Measurements from ENCODE around the gene CD2BP2. TPM values are rescaled to one million over a fixed set of nuclear protein-coding genes. Genes with fewer than 3 reads are reported as not detected.
"Not testable (repeated sequence)": the region's sequence is repeated elsewhere in the genome, so short reads cannot be mapped to it uniquely, and the experiment has no call there.

Gene CD2BP2
- total RNA-seq, 1 donor from 2014 or later = 77.2 TPM

- H3K9me3 Mint-ChIP-seq (ENCODE audit: unreplicated experiment); DNase-seq (ENCODE audit: low spot score); H3K4me3 Mint-ChIP-seq (ENCODE audit: unreplicated experiment); H3K36me3 Mint-ChIP-seq (ENCODE audit: low read depth, unreplicated experiment); H3K4me1 Mint-ChIP-seq (ENCODE audit: unreplicated experiment); H3K27me3 Mint-ChIP-seq (ENCODE audit: unreplicated experiment); H3K27ac Mint-ChIP-seq (ENCODE audit: unreplicated experiment): not testable (repeated sequence)
These were observed 36.5 kb downstream of the CD2BP2 start for GRCh38 chr16:30318647-30319046.

GRCh38 chr16:30310937-30311336, 44.2 kb downstream of the CD2BP2 start:
- not testable (repeated sequence) for H3K36me3 Mint-ChIP-seq (ENCODE audit: low read depth, unreplicated experiment); H3K27me3 Mint-ChIP-seq (ENCODE audit: unreplicated experiment); H3K4me1 Mint-ChIP-seq (ENCODE audit: unreplicated experiment); H3K4me3 Mint-ChIP-seq (ENCODE audit: unreplicated experiment); H3K9me3 Mint-ChIP-seq (ENCODE audit: unreplicated experiment); H3K27ac Mint-ChIP-seq (ENCODE audit: unreplicated experiment); DNase-seq (ENCODE audit: low spot score)

DNA sequence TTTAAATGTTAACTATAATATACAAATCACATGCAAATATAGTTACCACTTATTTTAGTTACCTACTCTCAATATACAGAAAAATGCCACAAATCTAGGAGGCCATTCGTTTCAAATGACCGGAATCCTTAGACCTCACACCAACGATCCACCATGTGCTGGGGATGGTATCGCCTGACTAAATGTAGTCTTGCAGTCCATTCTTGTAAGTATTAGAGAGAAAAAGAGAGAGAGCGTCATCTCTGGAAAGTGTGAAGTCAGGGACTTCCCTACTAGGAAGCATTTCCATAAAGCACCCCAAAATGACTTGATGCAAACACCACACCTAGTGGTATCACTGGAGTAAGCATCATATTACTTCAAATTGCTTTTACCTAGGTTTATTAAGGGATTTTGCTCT, 45.9 kb downstream of the CD2BP2 start:
- H3K27me3 Mint-ChIP-seq (ENCODE audit: unreplicated experiment); DNase-seq (ENCODE audit: low spot score); H3K4me3 Mint-ChIP-seq (ENCODE audit: unreplicated experiment); H3K4me1 Mint-ChIP-seq (ENCODE audit: unreplicated experiment); H3K36me3 Mint-ChIP-seq (ENCODE audit: low read depth, unreplicated experiment); H3K9me3 Mint-ChIP-seq (ENCODE audit: unreplicated experiment); H3K27ac Mint-ChIP-seq (ENCODE audit: unreplicated experiment): not testable (repeated sequence)

Other genes starting within 250 kb of the CD2BP2 start
- 9.3 TPM for gene GDPD3, start 241.8 kb downstream of the CD2BP2 start, total RNA-seq (ENCODE audit: unreplicated experiment)
- 125 TPM for gene MAPK3, start 232.1 kb downstream of the CD2BP2 start, total RNA-seq (ENCODE audit: unreplicated experiment)
- gene CORO1A, start 171.7 kb downstream of the CD2BP2 start, total RNA-seq (ENCODE audit: unreplicated experiment) = 24.9 TPM
- gene BOLA2B, start 161.6 kb downstream of the CD2BP2 start, total RNA-seq (ENCODE audit: unreplicated experiment) = 70.6 TPM
- 61.0 TPM for gene SLX1A, start 161.4 kb downstream of the CD2BP2 start, total RNA-seq (ENCODE audit: unreplicated experiment)
- gene SULT1A3, start 156.1 kb downstream of the CD2BP2 start, total RNA-seq (ENCODE audit: unreplicated experiment) = 17.9 TPM
- gene NPIPB13, start 106.8 kb downstream of the CD2BP2 start, total RNA-seq (ENCODE audit: unreplicated experiment) = 10.7 TPM
- gene TBC1D10B, start 15.2 kb upstream of the CD2BP2 start, total RNA-seq (ENCODE audit: unreplicated experiment) = 62.4 TPM
- gene MYL11, start 19.5 kb upstream of the CD2BP2 start, total RNA-seq (ENCODE audit: unreplicated experiment) = 0.85 TPM
- 1.6 TPM for gene SEPTIN1, start 27.3 kb upstream of the CD2BP2 start, total RNA-seq (ENCODE audit: unreplicated experiment)
- 40.4 TPM for gene ZNF48, start 40.1 kb upstream of the CD2BP2 start, total RNA-seq (ENCODE audit: unreplicated experiment)
- gene ZNF771, start 52.3 kb upstream of the CD2BP2 start, total RNA-seq (ENCODE audit: unreplicated experiment) = 16.3 TPM
- 61.1 TPM for gene DCTPP1, start 74.7 kb upstream of the CD2BP2 start, total RNA-seq (ENCODE audit: unreplicated experiment)
- 43.1 TPM for gene SEPHS2, start 90.6 kb upstream of the CD2BP2 start, total RNA-seq (ENCODE audit: unreplicated experiment)
- gene ITGAL, start 117.4 kb upstream of the CD2BP2 start, total RNA-seq (ENCODE audit: unreplicated experiment) = not detected
- 31.4 TPM for gene ZNF768, start 171.3 kb upstream of the CD2BP2 start, total RNA-seq (ENCODE audit: unreplicated experiment)
- gene ZNF747, start 179.6 kb upstream of the CD2BP2 start, total RNA-seq (ENCODE audit: unreplicated experiment) = 9.7 TPM
- gene ZNF764, start 203.1 kb upstream of the CD2BP2 start, total RNA-seq (ENCODE audit: unreplicated experiment) = 13.8 TPM
- 9.6 TPM for gene ZNF688, start 216.4 kb upstream of the CD2BP2 start, total RNA-seq (ENCODE audit: unreplicated experiment)
- 33.5 TPM for gene ZNF785, start 230.4 kb upstream of the CD2BP2 start, total RNA-seq (ENCODE audit: unreplicated experiment)